Measurements from ENCODE around the gene UBASH3A.
A peak's percentile ranks its signal among the peaks of the same experiment; 100 is the strongest.
"Not testable (repeated sequence)": the region's sequence is repeated elsewhere in the genome, so short reads cannot be mapped to it uniquely, and the experiment has no call there.

UBASH3A gene

DNA sequence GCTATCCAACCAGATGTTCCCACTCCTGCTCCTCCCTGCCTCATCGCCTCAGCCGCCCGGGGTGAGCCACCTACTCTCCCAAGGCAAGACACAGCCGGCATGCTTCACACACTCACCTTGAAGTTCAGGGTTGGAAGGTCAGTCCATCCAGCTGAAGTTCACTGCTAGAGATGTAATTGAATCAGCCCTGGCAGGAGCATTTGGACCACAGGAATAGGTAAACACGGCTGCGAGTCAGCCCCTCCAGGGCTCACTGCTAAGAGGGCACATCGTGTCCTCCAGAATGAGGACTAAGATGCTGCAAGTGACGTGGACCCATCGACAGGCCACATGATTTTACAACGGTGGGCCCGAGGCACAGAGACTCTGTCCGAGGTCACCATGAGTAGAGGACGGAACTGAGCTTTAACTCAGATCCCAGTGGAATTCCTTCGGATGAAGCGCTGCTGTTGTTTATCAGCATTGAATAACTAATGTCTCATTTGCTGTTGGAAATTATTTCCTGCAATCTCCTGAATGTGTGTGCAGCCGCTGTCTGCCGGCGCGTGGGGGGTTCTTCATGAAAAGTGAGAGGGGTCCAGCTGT, 50.4 kb downstream of the UBASH3A start:
- DNase-seq, result no peak

DNA sequence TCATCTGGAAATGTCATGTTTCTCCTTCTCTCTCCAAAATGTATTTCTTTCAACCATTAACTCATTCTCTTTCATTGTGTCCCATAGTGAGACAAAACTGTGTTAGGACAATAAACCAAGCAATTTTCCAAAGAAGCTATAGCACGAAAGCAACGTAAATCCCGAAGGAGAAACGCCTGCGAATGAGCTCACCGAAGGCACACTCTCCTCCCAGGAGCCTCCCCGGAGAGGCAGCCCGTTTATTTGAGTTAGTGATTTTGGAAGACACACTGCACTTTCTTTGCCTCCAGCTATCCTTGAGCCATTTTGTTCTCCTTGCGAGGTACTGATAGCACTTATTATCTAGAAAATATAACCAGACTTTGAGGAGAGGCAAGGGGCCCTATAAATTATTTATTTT, 51.1 kb downstream of the UBASH3A start:
- DNase-seq, result no peak

DNA sequence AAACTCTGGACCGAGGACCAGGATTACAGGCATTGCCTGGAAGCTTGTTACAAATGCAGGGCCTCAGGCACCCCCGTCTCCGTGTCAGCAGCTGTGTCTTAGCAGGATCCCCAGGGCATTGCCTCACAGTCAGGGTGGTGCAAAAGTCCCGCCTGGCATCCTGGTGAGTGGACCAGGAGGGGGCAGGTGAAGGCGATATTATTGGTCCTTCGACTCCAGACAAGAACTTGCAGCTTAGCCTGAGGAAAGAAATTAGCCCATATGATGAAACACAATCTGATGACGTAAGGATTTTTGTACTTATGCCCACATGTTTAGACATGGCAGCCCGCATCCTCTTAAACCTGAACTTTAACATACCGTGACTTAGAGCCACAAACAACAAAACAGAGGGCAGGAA, 51.5 kb downstream of the UBASH3A start:
- DNase-seq, result no peak

DNA sequence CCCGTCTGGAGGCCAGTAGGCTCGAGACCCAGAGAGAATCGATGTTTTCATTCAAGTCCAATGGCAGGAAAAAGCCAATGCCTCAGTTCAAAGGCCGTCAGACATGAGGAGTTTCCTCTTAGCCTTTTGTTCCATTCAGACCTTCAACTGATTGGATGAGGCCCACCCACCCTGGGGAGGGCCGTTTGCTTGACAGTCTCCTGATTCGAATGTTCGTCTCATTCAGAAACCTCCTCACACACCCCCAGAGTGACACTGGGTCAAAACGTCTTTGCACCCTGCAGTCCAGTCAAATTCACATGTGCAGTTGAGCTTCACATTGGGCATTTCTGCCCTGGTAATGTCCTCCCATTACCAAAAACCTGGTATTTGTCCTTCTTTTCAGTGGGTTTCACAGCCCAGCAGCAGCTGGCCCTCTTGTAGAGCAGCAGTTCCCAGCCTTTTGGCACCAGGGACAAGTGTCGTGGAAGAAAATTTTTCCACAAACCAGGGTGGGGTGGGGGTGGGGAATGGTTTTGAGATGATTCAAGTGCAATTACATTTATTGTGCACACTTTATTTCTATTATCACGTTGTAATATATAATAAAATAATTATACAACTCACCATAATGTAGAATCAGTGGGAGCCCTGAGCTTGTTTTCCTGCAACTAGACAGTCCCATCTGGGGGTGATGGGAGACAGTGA, 52.2 kb downstream of the UBASH3A start:
- DNase-seq, result no peak

DNA sequence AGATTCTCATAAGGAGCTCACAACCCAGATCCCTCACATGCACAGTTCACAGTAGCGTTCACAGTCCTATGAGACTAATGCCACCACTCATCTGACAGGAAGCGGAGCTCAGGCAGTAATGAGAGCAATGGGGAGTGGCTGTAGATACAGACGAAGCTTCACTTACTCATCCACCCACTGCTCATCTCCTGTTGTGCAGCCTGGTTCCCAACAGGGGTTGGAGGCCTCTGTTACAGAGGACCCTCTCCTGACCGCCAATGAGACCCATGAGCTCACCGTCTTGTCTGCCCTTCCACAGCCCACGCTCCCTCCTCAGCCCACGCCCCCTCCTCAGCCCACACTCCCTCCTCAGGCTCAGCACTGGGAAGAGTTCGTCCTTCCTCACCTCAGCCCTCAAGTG, 52.8 kb downstream of the UBASH3A start:
- peak; percentile 58 for DNase-seq

DNA sequence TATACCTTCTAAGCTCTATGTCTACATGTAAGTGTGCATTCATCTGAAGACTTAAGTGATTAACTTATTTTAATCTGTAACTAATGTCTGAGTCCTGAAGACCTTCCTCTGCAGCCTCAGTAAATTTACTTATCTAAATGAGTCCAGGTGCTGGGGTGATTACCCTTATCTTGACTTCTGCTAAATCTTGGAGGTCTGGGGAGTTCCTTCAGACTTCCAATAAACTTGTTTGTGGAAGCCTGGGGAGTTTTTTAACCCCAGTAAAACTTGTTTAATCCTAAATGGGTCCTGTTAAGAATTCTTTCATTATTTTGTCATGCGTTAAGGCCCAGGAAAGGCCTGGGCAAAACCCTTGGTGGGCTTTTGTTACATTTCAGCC, 55.4 kb downstream of the UBASH3A start:
- no peak for DNase-seq

GRCh38 chr21:42459546-42460215, 56.0 kb downstream of the UBASH3A start:
- DNase-seq, result peak; percentile 12

- DNase-seq, result peak; percentile 39
Measured at GRCh38 chr21:42460391-42461184, 56.9 kb downstream of the UBASH3A start.

- no peak for DNase-seq
Measured at GRCh38 chr21:42461185-42461520, 57.5 kb downstream of the UBASH3A start.

- peak; percentile 24 for DNase-seq
Measured at GRCh38 chr21:42461881-42462877, 58.5 kb downstream of the UBASH3A start.

DNA sequence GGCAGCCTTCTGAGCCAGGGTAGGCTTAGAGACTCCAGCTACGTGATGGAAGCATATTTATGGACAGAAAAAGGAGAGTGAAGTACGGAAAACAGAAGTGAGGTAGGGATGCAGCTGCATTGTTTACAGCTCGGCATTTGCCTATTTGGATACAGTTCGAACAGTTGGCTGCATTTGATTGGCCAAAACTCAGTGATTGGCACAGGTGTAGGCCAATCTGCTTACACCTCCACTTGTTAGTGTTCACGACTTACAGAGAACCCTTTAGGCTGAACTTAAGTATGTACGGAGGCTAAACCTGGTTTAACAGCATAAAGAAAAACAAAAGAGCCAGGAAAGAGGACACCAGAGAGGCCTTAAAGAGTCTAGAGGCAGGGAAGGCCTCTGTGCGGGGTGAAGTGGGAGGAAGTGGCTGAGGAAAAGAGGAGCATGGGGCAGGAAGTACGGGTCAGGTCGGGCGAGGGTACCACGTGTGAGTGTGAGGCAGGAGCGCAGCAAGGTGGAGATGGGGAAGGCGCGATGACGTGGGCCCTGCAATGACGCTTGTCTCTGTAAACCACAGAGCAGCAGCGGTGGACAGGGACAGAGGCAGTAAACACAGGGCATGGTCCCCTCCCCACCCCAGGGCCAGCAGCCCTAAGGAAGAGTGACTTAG, 60.3 kb downstream of the UBASH3A start:
- DNase-seq, result peak; percentile 80

- DNase-seq, result no peak
Measured at GRCh38 chr21:42465008-42465802, 61.5 kb downstream of the UBASH3A start.

GRCh38 chr21:42465803-42466127, 62.1 kb downstream of the UBASH3A start:
- DNase-seq, result no peak

GRCh38 chr21:42466700-42467099, 63.0 kb downstream of the UBASH3A start:
- no peak for DNase-seq

DNA sequence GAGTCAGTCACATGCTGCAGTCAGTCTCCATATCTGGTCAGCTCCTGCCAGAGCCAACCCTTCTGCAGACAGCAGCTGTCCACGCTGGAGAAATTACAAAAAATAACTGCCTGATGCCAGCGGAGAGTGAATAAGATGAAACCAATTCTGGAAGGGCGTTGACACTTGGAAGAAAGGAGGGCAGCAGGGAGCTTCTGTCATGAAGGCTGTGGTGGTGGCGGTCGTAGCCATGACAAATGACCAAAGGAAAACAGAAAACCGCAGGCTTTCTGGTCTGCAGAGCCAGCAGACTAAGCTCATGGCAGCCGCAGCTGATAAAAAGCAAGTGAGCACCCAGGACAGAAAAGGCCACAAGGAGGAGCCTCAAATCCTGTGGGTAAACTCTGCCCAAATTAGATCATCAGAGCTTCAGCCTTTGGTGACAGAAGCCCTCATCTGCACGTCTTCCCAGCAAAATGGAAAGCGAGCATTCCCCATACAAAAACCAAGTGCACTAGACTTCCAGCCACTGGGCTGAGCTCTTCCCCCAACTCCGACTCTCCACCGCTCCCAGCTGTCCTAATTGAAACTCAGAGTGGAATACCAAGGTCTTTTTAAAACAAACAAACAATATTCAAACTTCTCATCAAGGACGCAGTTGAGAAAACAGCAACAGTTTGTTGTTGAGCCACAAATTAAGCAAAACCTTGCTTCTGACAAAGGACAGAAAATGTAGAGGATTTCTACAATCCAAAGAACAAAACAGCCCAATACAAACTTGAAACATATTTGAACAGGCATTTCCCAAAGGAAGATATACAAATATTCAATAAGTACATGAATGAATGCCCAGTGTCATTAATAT, 63.7 kb downstream of the UBASH3A start:
- DNase-seq, result no peak

GRCh38 chr21:42468491-42469131, 64.9 kb downstream of the UBASH3A start:
- no peak for DNase-seq

GRCh38 chr21:42469272-42469671, 65.6 kb downstream of the UBASH3A start:
- no peak for DNase-seq

DNA sequence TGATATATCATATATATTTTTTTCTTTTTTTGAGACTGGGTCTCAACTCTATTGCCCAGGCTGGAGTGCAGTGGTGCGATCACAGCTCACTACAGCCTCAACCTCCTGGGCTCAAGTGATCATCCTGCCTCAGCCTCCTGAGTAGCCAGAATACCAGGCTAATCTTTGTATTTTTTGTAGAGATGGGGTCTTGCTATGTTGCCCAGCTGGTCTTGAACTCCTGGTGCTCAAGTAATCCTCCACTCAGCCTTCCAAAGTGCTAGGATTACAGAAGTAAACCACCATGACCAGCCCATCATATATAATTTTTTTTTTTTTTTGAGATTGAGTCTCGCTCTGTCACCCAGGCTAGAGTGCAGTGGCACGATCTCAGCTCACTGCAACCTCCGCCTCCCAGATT, 66.0 kb downstream of the UBASH3A start:
- not testable (repeated sequence) for DNase-seq

DNA sequence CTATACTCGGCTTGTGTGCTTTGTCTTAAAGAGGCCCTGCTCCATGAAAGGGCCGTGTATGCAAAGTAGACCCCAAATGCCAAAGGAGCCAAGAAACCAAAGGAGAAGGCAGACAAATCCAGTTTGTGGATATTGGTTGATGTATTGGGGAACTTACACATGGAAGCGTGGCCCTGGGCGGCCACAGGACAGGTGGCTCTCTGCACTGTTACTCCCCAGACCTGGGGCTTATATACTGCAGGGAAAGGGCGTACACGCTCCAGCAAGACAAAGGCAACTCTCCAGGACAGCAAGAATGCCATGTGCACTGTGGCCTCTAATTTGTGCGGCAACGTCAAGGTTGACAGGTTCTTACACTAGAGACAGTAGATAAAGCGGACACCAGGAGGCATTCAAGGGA, 67.5 kb downstream of the UBASH3A start:
- DNase-seq, result no peak
